GM12878 (cell line): ENCODE measurements around the gene SHFL. TPM values are rescaled to one million over a fixed set of nuclear protein-coding genes. Genes with fewer than 3 reads are reported as not detected.

Experiments used
- ASH2L ChIP-seq: fragments of 300-600, 200-600 bp; sonication (generic); IDR thresholded peaks from 2 replicates; pipeline ENCODE4 v1.6.1; 2017; ENCODE audit warnings: low read depth, mild to moderate bottlenecking, borderline replicate concordance
- BACH1 ChIP-seq: fragments of 450-650 bp; IDR thresholded peaks from 2 replicates; pipeline ENCODE4 v1.6.1; 2017; ENCODE audit warnings: mild to moderate bottlenecking, borderline replicate concordance
- CHD2 ChIP-seq: IDR thresholded peaks from 2 replicates; pipeline ENCODE4 v1.6.1; 2011; ENCODE audit warnings: low read depth, low read length, improper control_type of control experiment, borderline replicate concordance
- EZH2 ChIP-seq: IDR thresholded peaks from 2 replicates; pipeline ENCODE4 v1.6.1; 2012; ENCODE audit warnings: low read depth, mild to moderate bottlenecking, control low read depth, inconsistent platforms, low read length, borderline replicate concordance; ENCODE audit not compliant: control insufficient read depth
- HCFC1 ChIP-seq: fragments of 150-350 bp; IDR thresholded peaks from 2 replicates; pipeline ENCODE4 v1.6.1; 2014; ENCODE audit warnings: low read length
- HDAC2 ChIP-seq: fragments of 200-600 bp; sonication (generic); IDR thresholded peaks from 2 replicates; pipeline ENCODE4 v1.6.1; 2017
- HDAC6 ChIP-seq: fragments of 200-600 bp; sonication (generic); IDR thresholded peaks from one replicate; pipeline ENCODE4 v1.8.0; 2017; ENCODE audit warnings: antibody characterized with exemption; ENCODE audit not compliant: unreplicated experiment
- NFXL1 ChIP-seq: fragments of 450-650 bp; IDR thresholded peaks from 2 replicates; pipeline ENCODE4 v1.6.1; 2017; ENCODE audit warnings: antibody characterized with exemption, mild to moderate bottlenecking, borderline replicate concordance
- NFYB ChIP-seq: IDR thresholded peaks from 2 replicates; pipeline ENCODE4 v1.6.1; 2011; ENCODE audit warnings: low read depth, mild to moderate bottlenecking, low read length, improper control_type of control experiment, moderate library complexity; ENCODE audit not compliant: insufficient read depth
- NR2C1 ChIP-seq: fragments of 450-650 bp; IDR thresholded peaks from 2 replicates; pipeline ENCODE4 v1.6.1; 2017; ENCODE audit warnings: antibody characterized with exemption, mild to moderate bottlenecking, moderate library complexity
- NR2C2 ChIP-seq: IDR thresholded peaks from 2 replicates; pipeline ENCODE4 v1.6.1; 2011; ENCODE audit warnings: borderline replicate concordance, low read depth; ENCODE audit not compliant: control insufficient read depth, insufficient read length
- POLR2AphosphoS2 ChIP-seq: IDR thresholded peaks from 2 replicates; pipeline ENCODE4 v1.6.1; 2011; ENCODE audit warnings: low read depth, mild to moderate bottlenecking, low read length, improper control_type of control experiment, moderate library complexity
- POU2F2 ChIP-seq: IDR thresholded peaks from 3 replicates; pipeline ENCODE4 v1.6.1; 2011; ENCODE audit warnings: low read depth, mild to moderate bottlenecking, low read length, borderline replicate concordance
- SMAD5 ChIP-seq: IDR thresholded peaks from 2 replicates; pipeline ENCODE4 v1.6.1; 2016; ENCODE audit warnings: antibody characterized with exemption, low read depth
- SMARCA5 ChIP-seq: fragments of 450-650 bp; IDR thresholded peaks from 2 replicates; pipeline ENCODE4 v1.6.1; 2017; ENCODE audit warnings: mild to moderate bottlenecking
- SPI1 ChIP-seq: IDR thresholded peaks from 2 replicates; pipeline ENCODE4 v1.6.1; 2011; ENCODE audit warnings: low read depth, mild to moderate bottlenecking, low read length, moderate library complexity, borderline replicate concordance; ENCODE audit not compliant: insufficient read depth
- SRF ChIP-seq, 2 experiments: IDR thresholded peaks; 2 replicates each; pipeline ENCODE4 v1.6.1; 2011; ENCODE audit warnings: low read depth in 2 of 2, low read length in 2 of 2, mild to moderate bottlenecking in 1 of 2, moderate library complexity in 1 of 2
- YBX1 ChIP-seq: fragments of 450-650 bp; IDR thresholded peaks from 2 replicates; pipeline ENCODE4 v1.6.1; 2016; ENCODE audit warnings: antibody characterized with exemption
- ZNF384 ChIP-seq: IDR thresholded peaks from 2 replicates; pipeline ENCODE4 v1.6.1; 2012; ENCODE audit warnings: low read depth, mild to moderate bottlenecking, low read length, improper control_type of control experiment, borderline replicate concordance
- ZNF622 ChIP-seq: fragments of 450-650 bp; IDR thresholded peaks from 2 replicates; pipeline ENCODE4 v1.6.1; 2017; ENCODE audit warnings: mild to moderate bottlenecking, inconsistent platforms
- polyA plus RNA-seq, 11 experiments: library from polyadenylated mRNA; depleted of rRNA in 4 of 11; unstranded in 6 of 11; stranded (reverse) in 5 of 11; fragments of >200 nt; fragmentation: Nextera tagmentation in 4 of 11; fragmentation: Illumina TruSeq in 1 of 11; extraction: Ambion mirVana in 4 of 11; extraction: Trizol in 1 of 11; gene quantifications; 1 replicate in 1 of 11; 2 replicates in 10 of 11; pipeline versions ENCODE4 v1.2.1 to v1.2.3, GENCODE V29; 2011 to 2016; ENCODE audit warnings: inconsistent platforms in 2 of 11, missing spikeins in 2 of 11, low read depth in 1 of 11
- total RNA-seq, 4 experiments: library from RNA; depleted of rRNA in 3 of 4; stranded (reverse); fragments of >200 nt in 3 of 4; fragmentation: Illumina TruSeq in 1 of 4; extraction: Trizol in 1 of 4; gene quantifications; 2 replicates each; pipeline versions ENCODE4 v1.2.1 to v1.2.3, GENCODE V29; 2013 to 2021
- TF ChIP-seq, protein P1 (sequence below): IDR thresholded peaks from 2 replicates; pipeline ENCODE4 v1.6.1; 2011; ENCODE audit warnings: borderline replicate concordance, low read depth, mild to moderate bottlenecking, moderate library complexity, mixed read lengths, low read length; ENCODE audit not compliant: insufficient read depth; ENCODE audit errors: extremely low read length
- TF ChIP-seq, protein P2 (sequence below): fragments of 450-650 bp; IDR thresholded peaks from 2 replicates; pipeline ENCODE4 v1.6.1; 2017; ENCODE audit warnings: mild to moderate bottlenecking, low read depth, inconsistent platforms; ENCODE audit not compliant: poor library complexity, severe bottlenecking
- TF ChIP-seq, protein P3 (sequence below): fragments of 450-650 bp; IDR thresholded peaks from 2 replicates; pipeline ENCODE4 v1.6.1; 2017; ENCODE audit warnings: mild to moderate bottlenecking, moderate library complexity

Gene SHFL
- total and polyA plus RNA-seq, 10 of the 15 experiments (the other 5 are each of a cell fraction or from before 2014, with no cell fraction given), result 8.0 to 83.8 (median 40.7) TPM

DNA sequence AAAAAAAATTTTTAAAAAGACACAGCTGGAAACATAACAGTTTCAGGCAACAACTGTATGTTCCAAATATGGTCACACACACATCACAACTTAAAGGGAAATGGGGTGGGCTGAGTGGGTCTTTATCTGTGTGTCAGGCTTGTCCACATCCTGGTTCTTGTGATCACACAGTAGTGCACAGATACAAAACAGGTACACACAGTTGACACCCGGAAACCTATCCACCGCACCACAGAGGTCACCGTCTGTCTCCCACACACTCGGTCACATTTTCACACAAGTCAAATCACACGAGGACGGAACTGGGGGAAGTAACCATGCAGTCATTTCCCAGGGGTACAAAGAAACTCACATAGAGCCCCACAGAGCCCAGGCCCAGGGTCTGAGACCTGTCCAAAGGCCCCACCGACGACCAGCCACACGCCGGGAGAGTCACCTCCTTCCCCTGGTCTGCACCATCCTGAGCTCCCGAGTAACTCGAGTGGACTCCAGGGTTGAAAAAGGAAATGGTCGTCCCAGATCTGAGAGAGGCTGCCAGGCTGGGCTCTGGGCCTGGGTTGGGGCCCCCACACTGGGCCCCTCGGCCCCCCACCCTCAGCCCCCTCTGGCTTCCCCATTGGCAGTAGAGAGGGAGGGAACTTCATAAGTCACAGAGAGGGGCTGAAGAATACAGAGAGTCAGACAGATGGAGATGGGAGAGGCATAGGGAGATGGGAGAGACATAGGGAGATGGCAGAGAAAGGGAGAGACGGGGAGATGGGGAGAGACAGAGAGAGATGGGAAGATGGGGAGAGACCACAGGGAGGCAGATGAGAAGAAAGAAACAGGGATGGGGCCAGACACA is 18.8 kb downstream of the SHFL start (continued):
- no peak for TF ChIP-seq NR2C2
- peak; percentile 62 to 89 for TF ChIP-seq SRF (IDR thresholded peaks at IDR 0.05; ENCODE audit: low read depth in 2 of 2, low read length in 2 of 2)
- TF ChIP-seq NFXL1, result no peak
- no peak for TF ChIP-seq ZNF622
- TF ChIP-seq HCFC1, result no peak
- TF ChIP-seq, protein P1, sequence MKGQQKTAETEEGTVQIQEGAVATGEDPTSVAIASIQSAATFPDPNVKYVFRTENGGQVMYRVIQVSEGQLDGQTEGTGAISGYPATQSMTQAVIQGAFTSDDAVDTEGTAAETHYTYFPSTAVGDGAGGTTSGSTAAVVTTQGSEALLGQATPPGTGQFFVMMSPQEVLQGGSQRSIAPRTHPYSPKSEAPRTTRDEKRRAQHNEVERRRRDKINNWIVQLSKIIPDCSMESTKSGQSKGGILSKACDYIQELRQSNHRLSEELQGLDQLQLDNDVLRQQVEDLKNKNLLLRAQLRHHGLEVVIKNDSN, result no peak
- no peak; the same call in 1 of the 2 replicates for TF ChIP-seq POLR2AphosphoS2
- TF ChIP-seq ZNF384, result no peak; the same call in 1 of the 2 replicates
- TF ChIP-seq EZH2, result no peak
- TF ChIP-seq, protein P2, sequence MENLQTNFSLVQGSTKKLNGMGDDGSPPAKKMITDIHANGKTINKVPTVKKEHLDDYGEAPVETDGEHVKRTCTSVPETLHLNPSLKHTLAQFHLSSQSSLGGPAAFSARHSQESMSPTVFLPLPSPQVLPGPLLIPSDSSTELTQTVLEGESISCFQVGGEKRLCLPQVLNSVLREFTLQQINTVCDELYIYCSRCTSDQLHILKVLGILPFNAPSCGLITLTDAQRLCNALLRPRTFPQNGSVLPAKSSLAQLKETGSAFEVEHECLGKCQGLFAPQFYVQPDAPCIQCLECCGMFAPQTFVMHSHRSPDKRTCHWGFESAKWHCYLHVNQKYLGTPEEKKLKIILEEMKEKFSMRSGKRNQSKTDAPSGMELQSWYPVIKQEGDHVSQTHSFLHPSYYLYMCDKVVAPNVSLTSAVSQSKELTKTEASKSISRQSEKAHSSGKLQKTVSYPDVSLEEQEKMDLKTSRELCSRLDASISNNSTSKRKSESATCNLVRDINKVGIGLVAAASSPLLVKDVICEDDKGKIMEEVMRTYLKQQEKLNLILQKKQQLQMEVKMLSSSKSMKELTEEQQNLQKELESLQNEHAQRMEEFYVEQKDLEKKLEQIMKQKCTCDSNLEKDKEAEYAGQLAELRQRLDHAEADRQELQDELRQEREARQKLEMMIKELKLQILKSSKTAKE, result peak; percentile 72
- TF ChIP-seq ASH2L, result no peak
- no peak for TF ChIP-seq NFYB
- peak; percentile 79; the same call in 1 of the 2 replicates for TF ChIP-seq BACH1
- no peak for TF ChIP-seq SMARCA5
- peak; percentile 49; the same call in 1 of the 2 replicates for TF ChIP-seq NR2C1
- 0 out of 2 replicates have a peak, but pooled peaks have one; percentile 22 for TF ChIP-seq YBX1
- TF ChIP-seq HDAC6, result no peak
- peak; percentile 49; the same call in 1 of the 2 replicates for TF ChIP-seq SMAD5
- TF ChIP-seq CHD2, result peak; percentile 82; the same call in 1 of the 2 replicates
- TF ChIP-seq, protein P3, sequence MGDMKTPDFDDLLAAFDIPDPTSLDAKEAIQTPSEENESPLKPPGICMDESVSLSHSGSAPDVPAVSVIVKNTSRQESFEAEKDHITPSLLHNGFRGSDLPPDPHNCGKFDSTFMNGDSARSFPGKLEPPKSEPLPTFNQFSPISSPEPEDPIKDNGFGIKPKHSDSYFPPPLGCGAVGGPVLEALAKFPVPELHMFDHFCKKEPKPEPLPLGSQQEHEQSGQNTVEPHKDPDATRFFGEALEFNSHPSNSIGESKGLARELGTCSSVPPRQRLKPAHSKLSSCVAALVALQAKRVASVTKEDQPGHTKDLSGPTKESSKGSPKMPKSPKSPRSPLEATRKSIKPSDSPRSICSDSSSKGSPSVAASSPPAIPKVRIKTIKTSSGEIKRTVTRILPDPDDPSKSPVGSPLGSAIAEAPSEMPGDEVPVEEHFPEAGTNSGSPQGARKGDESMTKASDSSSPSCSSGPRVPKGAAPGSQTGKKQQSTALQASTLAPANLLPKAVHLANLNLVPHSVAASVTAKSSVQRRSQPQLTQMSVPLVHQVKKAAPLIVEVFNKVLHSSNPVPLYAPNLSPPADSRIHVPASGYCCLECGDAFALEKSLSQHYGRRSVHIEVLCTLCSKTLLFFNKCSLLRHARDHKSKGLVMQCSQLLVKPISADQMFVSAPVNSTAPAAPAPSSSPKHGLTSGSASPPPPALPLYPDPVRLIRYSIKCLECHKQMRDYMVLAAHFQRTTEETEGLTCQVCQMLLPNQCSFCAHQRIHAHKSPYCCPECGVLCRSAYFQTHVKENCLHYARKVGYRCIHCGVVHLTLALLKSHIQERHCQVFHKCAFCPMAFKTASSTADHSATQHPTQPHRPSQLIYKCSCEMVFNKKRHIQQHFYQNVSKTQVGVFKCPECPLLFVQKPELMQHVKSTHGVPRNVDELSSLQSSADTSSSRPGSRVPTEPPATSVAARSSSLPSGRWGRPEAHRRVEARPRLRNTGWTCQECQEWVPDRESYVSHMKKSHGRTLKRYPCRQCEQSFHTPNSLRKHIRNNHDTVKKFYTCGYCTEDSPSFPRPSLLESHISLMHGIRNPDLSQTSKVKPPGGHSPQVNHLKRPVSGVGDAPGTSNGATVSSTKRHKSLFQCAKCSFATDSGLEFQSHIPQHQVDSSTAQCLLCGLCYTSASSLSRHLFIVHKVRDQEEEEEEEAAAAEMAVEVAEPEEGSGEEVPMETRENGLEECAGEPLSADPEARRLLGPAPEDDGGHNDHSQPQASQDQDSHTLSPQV, result no peak
- TF ChIP-seq HDAC2, result no peak
- TF ChIP-seq POU2F2, result peak; percentile 88
- peak; percentile 80 for TF ChIP-seq SPI1
